K562 (cell line): ENCODE results near the gene TAF15. TPM values are rescaled to one million over a fixed set of nuclear protein-coding genes. Genes with fewer than 3 reads are reported as not detected.

ENCODE experiments used
- BCL6 ChIP-seq: fragments of 250-450 bp; sonication (Bioruptor Pico); IDR thresholded peaks from 2 replicates; pipeline ENCODE4 v1.4.0; 2020
- ESRRA ChIP-seq: fragments of 450-650 bp; IDR thresholded peaks from 2 replicates; pipeline ENCODE4 v1.6.1; 2014; ENCODE audit warnings: low read depth, mild to moderate bottlenecking, moderate library complexity, borderline replicate concordance
- FOSL1 ChIP-seq: fragments of 200-800 bp; sonication (Bioruptor generic); conservative IDR thresholded peaks from 2 replicates; pipeline ENCODE4 v1.6.1; 2016; ENCODE audit warnings: missing genetic modification characterization, missing compliant biosample characterization
- KAT7 ChIP-seq: sonication (generic); formaldehyde crosslinking; IDR thresholded peaks from 2 replicates; pipeline ENCODE4 v1.8.0; 2022; ENCODE audit warnings: missing genetic modification reagents, mild to moderate bottlenecking, borderline replicate concordance
- KLF16 ChIP-seq: IDR thresholded peaks from 2 replicates; pipeline ENCODE4 v1.6.1; 2016; ENCODE audit warnings: antibody characterized with exemption
- SAFB ChIP-seq: fragments of 200-400 bp; formaldehyde crosslinking; IDR thresholded peaks from 2 replicates; pipeline ENCODE4 v1.6.1; 2017; ENCODE audit warnings: low read depth, low read length, borderline replicate concordance
- SMARCC2 ChIP-seq: fragments of 450-650 bp; IDR thresholded peaks from 2 replicates; pipeline ENCODE4 v1.6.1; 2017; ENCODE audit warnings: antibody characterized with exemption, moderate library complexity, mild to moderate bottlenecking, low read depth
- ZKSCAN8 ChIP-seq: fragments of 200-800 bp; sonication (Bioruptor generic); IDR thresholded peaks from 2 replicates; pipeline ENCODE4 v1.6.1; 2016; ENCODE audit warnings: missing genetic modification characterization, missing compliant biosample characterization
- polyA plus RNA-seq, 8 experiments: library from polyadenylated mRNA; depleted of rRNA in 4 of 8; stranded (reverse) in 5 of 8; unstranded in 3 of 8; fragments of >200 nt; fragmentation: Nextera tagmentation in 2 of 8; fragmentation: Illumina TruSeq in 1 of 8; extraction: Ambion mirVana in 2 of 8; extraction: Trizol in 1 of 8; gene quantifications; 2 replicates each; pipeline versions ENCODE4 v1.2.1 to v1.2.3, GENCODE V29; 2011 to 2014; ENCODE audit warnings: inconsistent platforms in 1 of 8, missing spikeins in 1 of 8
- total RNA-seq, 7 experiments: library from RNA; depleted of rRNA in 6 of 7; stranded (reverse); fragments of >200 nt in 6 of 7; fragmentation: Illumina TruSeq in 2 of 7; extraction: Trizol in 2 of 7; gene quantifications; 2 replicates each; pipeline versions ENCODE4 v1.2.1 to v1.2.3, GENCODE V29; 2011 to 2021; ENCODE audit warnings: low replicate concordance in 1 of 7
- TF ChIP-seq, protein P1 (sequence below): sonication (generic); formaldehyde crosslinking; IDR thresholded peaks from 2 replicates; pipeline ENCODE4 v1.8.0; 2023; ENCODE audit warnings: missing genetic modification reagents, mild to moderate bottlenecking, borderline replicate concordance
- TF ChIP-seq, protein P2 (sequence below): fragments of 450-650 bp; IDR thresholded peaks from 2 replicates; pipeline ENCODE4 v1.6.1; 2017; ENCODE audit warnings: mild to moderate bottlenecking, moderate library complexity

Gene TAF15
- total and polyA plus RNA-seq, 9 of the 15 experiments (the other 6 are each of a cell fraction or from before 2014, with no cell fraction given), result 4.1 to 272 (median 56.8) TPM

DNA sequence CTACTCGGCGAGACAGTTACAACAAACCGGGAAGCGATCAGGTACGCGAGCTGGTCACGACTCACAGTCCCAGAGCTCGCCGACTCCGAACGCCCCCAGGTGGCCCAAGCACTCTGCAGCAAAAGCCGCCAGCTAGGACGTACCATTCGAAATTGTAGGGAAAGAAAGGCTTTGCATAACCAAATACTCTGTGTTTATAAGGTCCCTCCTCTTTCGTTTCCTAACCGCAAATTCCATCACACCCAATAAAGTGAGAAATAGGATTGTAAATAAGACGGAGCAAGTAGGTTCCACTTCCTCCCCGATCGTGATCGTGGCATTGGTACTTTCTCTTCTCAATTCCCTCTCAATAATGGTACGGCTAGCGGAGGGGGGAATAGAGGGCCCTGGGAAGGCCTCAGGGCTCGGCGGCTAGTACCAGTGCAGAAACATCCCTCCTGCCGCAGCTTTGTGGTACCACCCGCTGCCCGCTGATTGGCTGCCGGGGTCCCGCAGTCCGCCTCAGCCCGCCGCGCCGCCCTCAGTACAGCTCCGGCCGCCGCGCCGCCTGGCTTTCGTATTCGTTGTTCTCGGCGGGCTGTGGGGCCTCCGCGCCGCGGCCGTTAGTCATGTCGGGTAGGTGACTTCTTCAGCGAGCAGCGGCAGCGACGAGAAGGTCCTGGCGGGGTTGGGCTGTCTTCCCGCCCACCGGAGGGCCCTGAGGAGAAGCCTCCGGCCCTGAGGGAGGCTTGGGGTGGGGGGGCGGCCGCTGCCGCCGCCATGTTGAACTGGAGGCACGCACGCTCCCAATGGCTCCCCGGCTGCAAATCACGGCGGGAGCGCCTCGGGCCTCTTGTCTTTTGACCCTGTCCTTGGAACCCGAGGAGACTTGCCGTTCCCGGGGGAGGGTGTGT lies at the start of gene TAF15 (continued):
- TF ChIP-seq, protein P1, sequence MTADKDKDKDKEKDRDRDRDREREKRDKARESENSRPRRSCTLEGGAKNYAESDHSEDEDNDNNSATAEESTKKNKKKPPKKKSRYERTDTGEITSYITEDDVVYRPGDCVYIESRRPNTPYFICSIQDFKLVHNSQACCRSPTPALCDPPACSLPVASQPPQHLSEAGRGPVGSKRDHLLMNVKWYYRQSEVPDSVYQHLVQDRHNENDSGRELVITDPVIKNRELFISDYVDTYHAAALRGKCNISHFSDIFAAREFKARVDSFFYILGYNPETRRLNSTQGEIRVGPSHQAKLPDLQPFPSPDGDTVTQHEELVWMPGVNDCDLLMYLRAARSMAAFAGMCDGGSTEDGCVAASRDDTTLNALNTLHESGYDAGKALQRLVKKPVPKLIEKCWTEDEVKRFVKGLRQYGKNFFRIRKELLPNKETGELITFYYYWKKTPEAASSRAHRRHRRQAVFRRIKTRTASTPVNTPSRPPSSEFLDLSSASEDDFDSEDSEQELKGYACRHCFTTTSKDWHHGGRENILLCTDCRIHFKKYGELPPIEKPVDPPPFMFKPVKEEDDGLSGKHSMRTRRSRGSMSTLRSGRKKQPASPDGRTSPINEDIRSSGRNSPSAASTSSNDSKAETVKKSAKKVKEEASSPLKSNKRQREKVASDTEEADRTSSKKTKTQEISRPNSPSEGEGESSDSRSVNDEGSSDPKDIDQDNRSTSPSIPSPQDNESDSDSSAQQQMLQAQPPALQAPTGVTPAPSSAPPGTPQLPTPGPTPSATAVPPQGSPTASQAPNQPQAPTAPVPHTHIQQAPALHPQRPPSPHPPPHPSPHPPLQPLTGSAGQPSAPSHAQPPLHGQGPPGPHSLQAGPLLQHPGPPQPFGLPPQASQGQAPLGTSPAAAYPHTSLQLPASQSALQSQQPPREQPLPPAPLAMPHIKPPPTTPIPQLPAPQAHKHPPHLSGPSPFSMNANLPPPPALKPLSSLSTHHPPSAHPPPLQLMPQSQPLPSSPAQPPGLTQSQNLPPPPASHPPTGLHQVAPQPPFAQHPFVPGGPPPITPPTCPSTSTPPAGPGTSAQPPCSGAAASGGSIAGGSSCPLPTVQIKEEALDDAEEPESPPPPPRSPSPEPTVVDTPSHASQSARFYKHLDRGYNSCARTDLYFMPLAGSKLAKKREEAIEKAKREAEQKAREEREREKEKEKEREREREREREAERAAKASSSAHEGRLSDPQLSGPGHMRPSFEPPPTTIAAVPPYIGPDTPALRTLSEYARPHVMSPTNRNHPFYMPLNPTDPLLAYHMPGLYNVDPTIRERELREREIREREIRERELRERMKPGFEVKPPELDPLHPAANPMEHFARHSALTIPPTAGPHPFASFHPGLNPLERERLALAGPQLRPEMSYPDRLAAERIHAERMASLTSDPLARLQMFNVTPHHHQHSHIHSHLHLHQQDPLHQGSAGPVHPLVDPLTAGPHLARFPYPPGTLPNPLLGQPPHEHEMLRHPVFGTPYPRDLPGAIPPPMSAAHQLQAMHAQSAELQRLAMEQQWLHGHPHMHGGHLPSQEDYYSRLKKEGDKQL (CRISPR knock-in tag), result no peak; the same call in 1 of the 2 replicates
- no peak for TF ChIP-seq BCL6 (CRISPR knock-in tag)
- TF ChIP-seq KLF16, result peak; percentile 28; the same call in 1 of the 2 replicates
- TF ChIP-seq ZKSCAN8 (CRISPR knock-in tag), result no peak
- no peak for TF ChIP-seq SAFB
- no peak for TF ChIP-seq KAT7 (CRISPR knock-in tag)
- TF ChIP-seq, protein P2, sequence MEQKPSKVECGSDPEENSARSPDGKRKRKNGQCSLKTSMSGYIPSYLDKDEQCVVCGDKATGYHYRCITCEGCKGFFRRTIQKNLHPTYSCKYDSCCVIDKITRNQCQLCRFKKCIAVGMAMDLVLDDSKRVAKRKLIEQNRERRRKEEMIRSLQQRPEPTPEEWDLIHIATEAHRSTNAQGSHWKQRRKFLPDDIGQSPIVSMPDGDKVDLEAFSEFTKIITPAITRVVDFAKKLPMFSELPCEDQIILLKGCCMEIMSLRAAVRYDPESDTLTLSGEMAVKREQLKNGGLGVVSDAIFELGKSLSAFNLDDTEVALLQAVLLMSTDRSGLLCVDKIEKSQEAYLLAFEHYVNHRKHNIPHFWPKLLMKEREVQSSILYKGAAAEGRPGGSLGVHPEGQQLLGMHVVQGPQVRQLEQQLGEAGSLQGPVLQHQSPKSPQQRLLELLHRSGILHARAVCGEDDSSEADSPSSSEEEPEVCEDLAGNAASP, result no peak
- TF ChIP-seq SMARCC2, result no peak
- TF ChIP-seq ESRRA, result peak; percentile 56; the same call in 1 of the 2 replicates
- TF ChIP-seq FOSL1, result peak; percentile 39; the same call in 1 of the 2 replicates
